T-helper 22 cell (primary cell): ENCODE results near the gene CRYBG3.
A peak's percentile ranks its signal among the peaks of the same experiment; 100 is the strongest.
"Not testable (repeated sequence)": the region's sequence is repeated elsewhere in the genome, so short reads cannot be mapped to it uniquely, and the experiment has no call there.

ENCODE experiments used
- DNase-seq: peaks from one replicate; pipeline ENCODE4 v3.0.0-alpha.2; 2020; ENCODE audit warnings: low read depth

Gene CRYBG3

DNA sequence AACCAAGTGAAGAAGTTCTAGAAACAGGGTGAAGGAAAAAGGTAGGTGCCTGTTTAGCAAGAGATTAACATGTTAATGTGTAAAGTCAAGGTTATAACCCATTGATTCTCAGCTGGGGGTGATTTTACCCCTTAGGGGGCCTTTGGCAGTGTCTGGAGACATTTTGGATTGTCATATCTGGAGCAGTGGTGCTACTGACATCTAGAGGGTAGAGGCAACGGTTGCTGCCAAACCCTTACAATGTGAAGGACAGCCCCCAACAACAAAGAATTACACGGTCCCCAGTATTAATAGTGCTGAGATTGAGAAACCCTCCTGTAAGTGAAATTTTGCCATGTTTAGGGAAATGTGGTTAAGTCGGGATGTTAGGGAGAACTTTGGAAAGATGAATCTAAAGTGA lies 74.7 kb downstream of the CRYBG3 start:
- DNase-seq, result no peak

DNA sequence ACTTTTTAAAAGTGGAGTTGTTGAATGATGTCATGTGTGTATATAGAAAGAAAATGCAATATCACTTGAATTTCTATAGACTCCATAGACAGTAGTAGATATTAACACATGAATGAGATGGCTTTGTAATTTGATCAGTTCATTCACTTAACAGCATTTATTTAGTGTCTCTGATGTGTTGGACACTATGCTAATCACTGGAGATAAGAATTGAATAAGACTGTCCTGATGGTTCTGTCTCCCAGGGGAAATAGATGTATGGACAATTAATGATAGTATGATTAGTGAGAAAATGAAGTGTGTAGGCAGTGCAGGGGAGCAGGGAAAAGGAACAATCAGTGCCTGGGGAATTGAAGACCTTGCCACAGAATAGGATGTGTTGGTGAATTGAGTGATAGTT lies 77.5 kb downstream of the CRYBG3 start:
- DNase-seq, result no peak

DNA sequence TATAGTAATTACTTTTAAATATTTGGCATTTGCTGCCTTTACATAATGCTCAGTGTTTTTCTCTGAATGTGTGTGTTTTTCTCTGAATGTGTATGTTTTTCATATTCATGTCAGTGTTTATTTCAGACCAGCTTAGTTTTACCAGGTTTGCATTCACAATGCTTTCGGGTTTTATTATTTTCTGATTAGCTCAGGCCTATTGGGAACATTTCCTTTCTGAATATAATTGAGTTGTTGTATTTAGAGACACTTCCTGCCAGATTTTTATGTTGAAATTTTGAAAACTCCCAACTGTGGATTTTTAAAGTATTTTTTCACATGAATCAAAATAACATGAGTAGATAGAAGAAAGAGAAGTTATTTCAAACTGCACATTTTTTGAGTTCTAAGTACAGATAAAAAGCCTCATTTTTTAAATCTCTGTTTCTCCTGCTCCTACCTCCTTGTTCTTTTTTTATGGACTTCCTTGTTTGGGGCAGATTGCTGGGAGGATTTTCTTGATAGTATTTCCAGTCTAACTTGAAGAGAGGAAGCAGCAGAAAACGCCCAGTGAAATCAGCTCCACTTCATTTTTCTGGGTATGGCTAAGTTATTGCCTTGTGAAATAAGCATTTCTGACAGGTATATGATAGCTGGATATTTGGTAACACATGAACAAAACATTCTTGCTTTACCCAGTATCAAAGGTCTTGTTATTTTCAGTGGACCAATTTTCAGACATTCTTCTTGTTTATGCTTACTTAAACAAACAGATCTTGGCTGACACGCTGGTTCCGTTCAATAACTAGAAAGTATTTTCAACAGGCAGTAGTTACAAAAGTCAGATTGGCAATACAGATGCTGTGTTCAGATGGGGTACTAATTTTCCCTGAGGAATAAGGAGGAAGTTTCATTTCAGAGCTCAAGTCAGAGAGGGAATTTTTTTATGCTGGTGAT lies 79.8 kb downstream of the CRYBG3 start:
- no peak for DNase-seq

DNA sequence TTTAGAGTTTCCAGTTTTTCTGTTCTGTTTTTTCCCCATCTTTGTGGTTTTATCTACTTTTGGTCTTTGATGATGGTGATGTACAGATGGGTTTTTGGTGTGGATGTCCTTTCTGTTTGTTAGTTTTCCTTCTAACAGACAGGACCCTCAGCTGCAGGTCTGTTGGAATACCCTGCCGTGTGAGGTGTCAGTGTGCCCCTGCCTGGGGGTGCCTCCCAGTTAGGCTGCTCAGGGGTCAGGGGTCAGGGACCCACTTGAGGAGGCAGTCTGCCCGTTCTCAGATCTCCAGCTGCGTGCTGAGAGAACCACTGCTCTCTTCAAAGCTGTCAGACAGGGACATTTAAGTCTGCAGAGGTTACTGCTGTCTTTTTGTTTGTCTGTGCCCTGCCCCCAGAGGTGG lies 88.0 kb downstream of the CRYBG3 start:
- DNase-seq, result not testable (repeated sequence)

DNA sequence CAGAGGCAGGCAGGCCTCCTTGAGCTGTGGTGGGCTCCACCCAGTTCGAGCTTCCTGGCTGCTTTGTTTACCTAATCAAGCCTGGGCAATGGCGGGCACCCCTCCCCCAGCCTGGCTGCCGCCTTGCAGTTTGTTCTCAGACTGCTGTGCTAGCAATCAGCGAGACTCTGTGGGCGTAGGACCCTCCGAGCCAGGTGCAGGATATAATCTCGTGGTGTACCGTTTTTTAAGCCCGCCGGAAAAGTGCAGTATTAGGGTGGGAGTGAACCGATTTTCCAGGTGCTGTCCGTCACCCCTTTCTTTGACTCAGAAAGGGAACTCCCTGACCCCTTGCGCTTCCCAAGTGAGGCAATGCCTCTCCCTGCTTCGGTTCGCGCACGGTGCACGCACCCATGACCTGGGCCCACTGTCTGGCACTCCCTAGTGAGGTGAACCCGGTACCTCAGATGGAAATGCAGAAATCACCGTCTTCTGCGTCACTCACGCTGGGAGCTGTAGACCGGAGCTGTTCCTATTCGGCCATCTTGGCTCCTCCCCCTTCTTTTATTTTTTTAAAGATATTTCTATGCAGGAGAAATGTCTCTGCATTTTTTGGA lies 88.5 kb downstream of the CRYBG3 start:
- peak; percentile 8 for DNase-seq

DNA sequence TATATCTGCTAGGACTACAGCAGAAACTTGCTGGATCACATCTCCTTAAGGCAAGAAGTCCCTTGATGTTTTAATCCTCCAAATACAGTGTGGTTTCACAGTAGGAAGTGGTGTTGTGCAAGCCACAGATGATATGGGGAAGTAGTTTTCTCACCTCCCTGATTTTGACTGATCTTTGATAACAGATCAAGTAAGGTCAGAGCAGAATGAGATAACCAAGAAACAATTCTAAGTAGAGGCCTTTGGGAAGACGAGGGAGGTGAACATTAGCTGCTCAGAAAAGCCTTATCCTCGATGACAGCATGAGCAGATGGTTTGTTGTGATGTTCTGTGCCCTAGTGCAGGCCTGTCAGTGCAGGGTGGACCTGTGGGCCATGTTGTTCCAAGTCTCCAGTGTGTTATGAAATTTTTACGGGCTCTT lies 89.1 kb downstream of the CRYBG3 start:
- no peak for DNase-seq

DNA sequence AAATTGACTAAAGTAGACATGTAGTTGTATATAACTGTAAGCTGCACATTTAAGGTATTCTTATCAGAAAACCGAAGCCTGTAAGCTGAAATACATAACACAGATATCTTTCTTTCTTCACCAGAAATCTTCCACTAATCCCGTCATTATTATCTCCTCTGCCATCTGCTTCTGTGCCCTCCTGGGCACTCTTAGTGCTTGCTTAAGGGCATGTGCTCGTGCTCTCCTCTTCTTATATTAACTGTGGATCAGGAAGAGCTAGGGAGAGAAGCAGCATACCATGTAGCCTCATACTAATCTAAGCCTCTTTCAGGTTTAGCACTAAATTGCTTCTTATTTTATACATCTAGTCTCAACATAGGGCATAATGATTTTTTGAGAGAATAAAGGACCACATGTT lies 89.6 kb downstream of the CRYBG3 start:
- no peak for DNase-seq

DNA sequence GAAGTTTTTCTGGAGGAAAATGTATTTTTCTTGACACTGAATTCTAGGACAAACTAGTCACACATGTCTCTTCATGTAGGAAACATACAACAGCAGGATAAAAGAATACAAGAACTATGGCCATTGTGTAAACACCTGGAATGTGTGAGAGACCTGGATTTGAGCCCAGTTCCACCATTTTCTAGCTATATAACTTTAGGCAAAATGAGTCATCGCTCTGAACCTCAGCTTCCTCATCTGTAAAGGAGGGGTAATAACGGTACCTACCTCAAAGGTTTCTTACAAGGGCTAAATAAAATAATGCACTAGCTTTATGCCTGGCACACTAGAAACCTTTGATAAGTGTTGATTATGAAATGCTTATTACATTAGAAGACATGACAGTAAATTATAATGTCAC lies 92.6 kb downstream of the CRYBG3 start:
- no peak for DNase-seq

DNA sequence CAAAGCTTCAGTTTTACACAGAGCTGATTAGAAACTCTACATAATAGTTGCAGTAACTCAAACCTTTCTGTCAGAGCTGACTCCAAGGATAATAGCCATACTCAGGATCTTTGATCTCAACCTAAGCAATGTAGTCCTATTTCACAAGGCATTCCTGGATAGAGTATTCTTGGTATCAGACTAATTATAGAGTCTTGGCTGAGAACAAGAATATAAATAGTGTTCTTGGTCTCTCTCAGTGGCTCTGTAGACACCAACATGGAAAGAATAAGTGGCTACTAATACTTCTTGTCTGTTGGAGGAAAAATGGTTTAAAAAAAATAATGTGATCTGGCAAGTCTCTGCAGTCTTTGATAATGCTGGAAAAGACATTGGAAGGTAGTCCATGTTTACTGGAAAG lies 94.8 kb downstream of the CRYBG3 start:
- no peak for DNase-seq

DNA sequence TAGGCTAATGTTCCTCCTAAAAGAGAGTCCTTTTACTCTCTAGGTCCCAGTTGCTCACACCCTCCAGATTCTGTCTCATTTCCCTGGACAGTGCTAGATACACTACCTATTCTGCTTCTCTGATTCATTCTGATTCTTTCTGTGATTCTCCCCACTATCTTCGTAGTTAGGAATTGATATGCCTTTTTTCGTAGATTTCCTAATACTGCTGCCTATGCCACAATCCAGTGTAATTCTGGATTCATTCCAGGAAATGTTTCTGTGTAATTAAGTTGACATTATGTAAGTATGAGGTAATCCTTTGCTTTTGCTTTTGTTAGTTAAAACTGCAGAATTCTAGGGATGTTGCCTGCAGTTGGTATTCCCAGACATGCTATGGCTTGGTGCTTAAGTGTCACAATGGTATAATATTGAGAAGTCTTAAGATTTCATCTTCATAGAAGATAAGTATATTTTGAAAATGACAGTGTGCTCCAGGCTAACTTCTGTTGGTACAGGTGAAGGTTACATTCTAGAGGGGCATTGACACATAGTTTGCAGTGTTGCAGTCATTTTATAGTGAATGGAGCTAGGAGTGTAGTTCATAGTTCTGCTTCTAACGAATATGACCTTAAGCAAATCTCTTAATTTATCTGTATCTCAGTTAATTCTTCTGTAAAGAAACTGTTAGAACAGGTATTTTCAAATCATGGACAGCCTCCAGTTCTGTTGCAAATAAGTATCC lies 96.2 kb downstream of the CRYBG3 start:
- no peak for DNase-seq

DNA sequence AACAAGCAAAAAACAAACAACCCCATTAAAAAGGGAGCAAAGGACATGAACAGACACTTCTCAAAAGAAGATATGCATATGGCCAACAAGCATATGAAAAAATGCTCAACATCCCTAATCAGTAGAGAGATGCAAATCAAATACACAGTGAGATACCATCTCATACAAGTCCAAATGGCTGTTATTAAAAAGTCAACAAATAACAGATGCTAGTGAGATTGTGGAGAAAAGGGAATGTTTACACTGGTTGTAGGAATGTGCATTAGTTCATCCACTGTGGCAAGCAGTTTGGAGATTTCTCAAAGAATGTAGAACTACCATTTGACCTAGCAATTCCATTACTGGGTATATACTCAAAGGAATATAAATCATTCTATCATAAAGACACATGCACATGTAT lies 105.9 kb downstream of the CRYBG3 start:
- no peak for DNase-seq

DNA sequence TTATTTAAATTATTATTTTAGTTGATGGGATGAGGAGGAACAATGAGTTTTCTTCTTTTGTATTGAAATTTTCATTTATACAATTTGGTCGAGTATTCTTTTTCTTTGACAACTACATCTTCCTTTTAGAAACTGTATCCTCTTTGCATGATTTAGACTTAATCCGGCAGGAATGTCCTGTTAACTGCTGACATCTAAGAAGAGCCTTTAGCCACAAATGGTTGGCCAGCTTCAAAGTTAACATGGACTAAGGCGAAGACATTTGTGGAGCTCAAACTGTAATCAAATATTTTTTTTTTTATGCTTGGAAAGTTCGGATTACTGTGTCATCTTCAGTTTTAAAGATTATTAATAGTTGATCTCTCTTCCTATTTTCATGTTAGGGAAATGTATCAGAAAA lies 107.2 kb downstream of the CRYBG3 start:
- no peak for DNase-seq

DNA sequence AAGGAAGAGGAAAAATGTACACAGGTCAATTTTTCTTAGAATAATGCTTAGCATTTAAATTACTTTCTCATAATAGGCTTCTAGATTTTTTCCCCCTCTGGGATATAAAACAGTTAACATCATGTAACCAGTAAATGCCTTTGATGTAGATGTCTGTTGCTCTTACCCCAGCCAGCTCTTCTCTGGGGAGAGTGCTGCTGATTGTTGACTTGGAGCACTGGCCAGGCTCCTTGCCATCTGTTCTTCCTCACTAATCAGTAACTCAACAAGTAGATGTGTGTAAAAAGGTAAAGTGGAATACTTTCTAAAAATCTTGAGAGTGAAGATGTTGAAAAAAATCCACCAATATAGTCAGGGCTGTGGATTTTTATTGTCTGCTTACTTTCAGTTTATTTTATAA lies 108.2 kb downstream of the CRYBG3 start:
- no peak for DNase-seq

DNA sequence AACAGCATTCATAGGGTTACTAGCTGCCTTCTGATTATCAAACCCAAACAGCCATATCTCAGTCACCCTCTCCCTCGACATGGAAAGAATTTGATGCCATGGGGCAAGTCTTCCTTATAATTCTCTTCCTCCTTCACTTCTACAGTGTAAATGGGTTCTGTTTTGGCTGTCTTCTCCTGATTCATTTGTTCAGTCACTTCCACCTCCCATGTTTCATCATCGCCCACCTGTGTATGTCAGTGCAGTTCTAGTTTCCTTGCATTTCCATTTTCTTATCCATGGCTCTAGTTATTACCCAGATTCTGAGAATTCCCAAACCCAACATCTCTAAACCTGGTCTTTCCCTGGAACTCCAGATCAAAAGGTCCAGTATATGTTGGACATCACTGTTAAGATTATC lies 109.4 kb downstream of the CRYBG3 start:
- no peak for DNase-seq

DNA sequence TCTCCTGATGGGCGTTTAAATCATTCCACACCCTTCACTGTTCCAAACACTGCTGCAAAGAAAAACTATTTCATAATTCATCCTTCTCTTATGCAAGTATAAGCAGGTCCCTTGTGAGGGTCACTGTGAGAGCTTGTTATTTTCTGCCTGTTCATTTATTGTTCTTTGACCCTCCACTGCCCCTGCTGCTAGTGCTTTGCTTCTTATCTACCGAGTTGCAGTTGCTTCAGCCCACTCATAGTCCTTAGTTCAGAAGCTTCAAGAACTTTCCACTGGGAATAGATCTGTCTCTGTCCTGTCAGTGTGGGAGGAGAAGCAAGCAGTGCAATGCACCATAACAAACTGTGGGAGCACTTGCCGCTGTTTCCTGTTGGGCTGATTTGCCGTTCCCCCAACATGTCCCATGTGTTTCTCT lies 110.6 kb downstream of the CRYBG3 start:
- no peak for DNase-seq

DNA sequence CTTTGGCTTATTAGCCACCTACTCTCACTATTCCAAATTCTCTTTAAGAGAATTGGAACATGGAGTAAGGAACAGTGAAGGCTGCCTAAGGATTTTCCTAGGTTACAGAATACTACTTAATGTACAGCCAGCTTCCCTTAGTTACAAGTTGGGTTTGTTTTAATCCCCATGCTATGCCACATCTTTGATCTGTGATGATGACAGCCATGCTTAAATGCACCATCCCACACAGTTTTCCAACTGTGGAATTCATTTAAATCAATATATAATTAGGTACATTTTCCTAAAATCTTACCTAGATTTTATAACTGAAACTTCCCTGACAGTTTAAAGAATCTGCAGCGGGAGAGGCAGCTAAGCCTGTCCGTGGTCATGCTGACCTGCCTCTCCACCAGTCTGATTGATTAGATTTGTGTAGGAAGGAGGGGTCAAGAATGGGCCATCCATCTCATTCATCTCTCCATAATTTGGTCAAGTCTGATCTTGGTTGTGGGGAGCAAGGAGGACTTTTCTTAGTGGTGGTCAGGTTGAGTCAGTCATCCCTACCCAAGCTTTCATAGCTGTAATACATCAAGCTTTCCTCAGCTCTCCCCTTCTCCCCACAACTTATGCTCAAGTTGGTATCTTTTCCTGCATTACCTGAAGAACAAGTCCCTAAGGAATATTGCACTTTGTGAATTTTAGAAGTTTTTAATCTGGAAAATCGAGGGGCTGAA lies 113.3 kb downstream of the CRYBG3 start:
- no peak for DNase-seq

DNA sequence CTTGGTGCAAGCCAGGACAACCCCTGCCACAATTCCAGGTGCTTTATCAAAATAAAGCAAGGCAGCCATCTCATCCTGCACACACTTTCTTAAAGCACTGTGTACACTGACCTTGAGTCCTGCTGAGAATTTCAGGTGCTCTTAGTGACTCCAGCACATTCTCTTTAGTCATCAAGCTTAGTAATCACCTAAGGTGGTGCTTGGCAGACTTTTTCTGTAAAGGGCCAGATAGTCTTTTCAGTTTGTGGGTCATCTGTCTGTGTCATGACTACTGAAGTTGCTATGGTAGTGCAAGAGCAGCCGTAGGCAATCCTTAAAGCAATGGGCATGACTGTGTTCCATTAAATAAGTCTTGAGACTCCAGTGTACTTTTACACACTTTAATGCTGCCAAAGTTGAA lies 114.0 kb downstream of the CRYBG3 start:
- no peak for DNase-seq

DNA sequence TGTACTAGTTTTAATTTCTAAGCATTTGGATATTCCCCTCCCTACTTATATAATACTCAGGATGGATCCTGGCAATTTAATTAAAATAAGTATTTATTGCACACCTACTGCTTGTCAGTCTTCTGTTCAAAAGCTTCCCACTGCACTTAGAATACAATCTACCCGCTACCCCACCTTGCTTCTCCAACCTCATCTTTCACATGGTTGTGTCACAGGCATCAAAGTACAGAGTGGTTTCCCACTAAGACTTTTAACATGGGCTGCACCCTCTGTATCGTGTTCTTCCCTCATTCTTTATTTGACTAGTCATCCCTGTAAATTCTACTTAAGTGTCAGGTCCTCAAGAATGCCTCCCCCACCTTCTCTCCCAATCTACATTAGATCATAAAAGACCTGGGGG lies 115.4 kb downstream of the CRYBG3 start:
- no peak for DNase-seq

DNA sequence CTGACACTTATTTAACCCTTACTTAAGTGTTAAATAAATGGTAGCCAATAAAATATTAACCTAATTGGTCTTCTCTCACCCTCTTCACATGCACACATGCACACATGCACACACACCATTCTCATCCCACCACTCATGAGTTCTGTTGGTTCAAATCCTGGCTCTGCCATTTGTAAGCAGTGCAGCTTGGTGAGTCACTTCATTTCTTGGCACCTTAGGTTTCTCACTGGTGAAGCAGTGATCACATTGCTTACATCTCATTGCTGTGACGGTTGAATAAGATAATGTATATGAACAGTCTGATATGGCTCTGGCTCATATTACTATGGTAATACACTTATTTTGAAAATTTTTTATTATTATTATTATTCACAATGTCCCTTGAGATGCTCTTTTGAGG lies 116.6 kb downstream of the CRYBG3 start:
- DNase-seq, result no peak

DNA sequence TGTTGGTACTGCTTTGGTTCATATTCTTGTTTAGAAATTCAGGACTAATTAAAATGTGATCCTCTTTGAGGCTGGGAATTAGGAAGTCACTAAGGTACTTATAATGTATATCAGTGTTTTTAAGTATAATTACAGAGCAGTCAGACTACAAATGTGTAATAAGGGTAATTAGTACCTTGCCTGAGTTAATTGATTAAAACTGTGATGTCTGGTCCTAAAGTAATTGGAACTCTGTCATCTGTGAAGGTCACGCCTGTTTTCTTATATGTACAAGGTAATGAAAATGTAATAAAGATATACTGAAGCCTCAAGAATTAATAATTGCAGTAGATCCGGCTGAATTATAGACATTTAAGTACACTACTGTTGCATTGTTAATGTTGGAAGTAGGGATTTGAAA lies 117.6 kb downstream of the CRYBG3 start:
- DNase-seq, result no peak

DNA sequence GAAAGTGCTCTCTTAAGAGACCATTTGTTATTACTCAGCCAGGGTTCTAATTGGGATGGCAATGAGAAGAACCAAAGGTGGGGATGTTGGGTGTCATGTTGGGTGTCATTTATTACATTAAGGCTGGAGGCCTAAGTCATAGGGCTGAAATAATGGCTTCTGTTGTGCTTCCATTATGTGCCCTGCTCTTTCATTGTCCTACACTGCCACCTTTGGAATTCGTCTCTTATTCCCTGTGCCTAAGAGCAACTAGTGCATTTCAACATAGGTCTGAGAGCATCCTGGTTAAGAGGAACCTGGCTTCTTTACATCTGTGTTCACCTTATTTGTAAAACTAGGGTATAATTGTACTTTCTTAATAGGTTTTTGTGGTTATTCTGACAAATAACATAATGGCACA lies 118.2 kb downstream of the CRYBG3 start:
- DNase-seq, result no peak

DNA sequence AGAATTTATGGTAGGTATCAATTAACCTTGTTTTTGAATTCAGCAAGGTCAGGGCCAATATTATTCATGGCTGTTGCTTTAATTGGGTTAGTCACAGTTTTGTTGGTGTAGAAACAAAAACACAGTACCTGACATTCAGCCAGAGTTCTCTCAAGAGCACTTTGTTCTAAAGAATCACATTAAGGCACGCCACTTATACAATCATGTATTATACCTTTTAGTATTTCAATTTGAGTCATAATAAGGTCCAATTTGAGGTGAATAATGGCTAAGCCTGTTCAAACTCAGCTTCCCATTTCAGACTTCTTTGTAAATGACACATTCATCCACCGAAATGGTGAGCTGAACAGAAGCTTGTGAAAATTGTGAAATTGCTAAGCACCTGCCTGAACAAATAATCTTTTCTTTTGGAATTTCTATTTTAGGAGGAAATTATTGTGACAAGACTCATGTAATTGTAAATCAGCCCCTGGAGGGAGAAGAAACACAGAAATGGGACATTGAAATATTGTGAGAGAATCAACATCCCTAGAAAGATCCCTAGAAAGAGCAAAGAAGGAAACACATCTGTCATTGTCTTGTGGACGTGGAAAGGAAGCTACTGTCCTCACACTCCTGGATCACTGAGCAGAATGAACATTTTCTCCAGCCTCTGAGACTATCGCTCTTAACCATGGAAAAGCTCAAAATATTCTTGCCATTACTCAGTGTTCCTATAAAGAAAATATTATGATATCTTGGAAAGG lies 121.2 kb downstream of the CRYBG3 start:
- no peak for DNase-seq
